Upper lobe of right lung (tissue), 1 donor: ENCODE measurements around the gene ZBTB14. TPM values are rescaled to one million over a fixed set of nuclear protein-coding genes. Genes with fewer than 3 reads are reported as not detected.

Experiments
- ATAC-seq: fragments of 200-7000 bp; cut with Tn5 transposase; one replicate; pipeline ENCODE4 v1.9.1; 2020; ENCODE audit warnings: mild to moderate bottlenecking, moderate library complexity
- DNase-seq: peaks from one replicate; pipeline ENCODE4 v3.0.0-alpha.2; 2020
- H3K27ac ChIP-seq: fragments of 200-600 bp; one replicate; pipeline ENCODE4 v1.8.0; 2022
- H3K27me3 ChIP-seq: fragments of 200-600 bp; one replicate; pipeline ENCODE4 v1.8.0; 2022; ENCODE audit warnings: mild to moderate bottlenecking
- H3K36me3 ChIP-seq: fragments of 200-600 bp; one replicate; pipeline ENCODE4 v1.8.0; 2022
- H3K4me1 ChIP-seq: fragments of 200-600 bp; one replicate; pipeline ENCODE4 v1.8.0; 2022
- H3K4me3 ChIP-seq: fragments of 200-600 bp; one replicate; pipeline ENCODE4 v1.8.0; 2022; ENCODE audit warnings: mild to moderate bottlenecking
- H3K9me3 ChIP-seq: fragments of 200-600 bp; one replicate; pipeline ENCODE4 v1.8.0; 2022
- intact Hi-C: fragments of 100-400 bp; cut with DNase I; formaldehyde crosslinking; loops from one replicate; pipeline ENCODE4 v1.11.0; 2022
- total RNA-seq: library from RNA; stranded (reverse); fragmentation: NEBNext Ultra II Directional; extraction: Animal tissue kit (Norgen Biotek cat#: 25700); gene quantifications from one replicate; pipeline ENCODE4 v1.2.1, GENCODE V29; 2021
- TF ChIP-seq, protein P1 (sequence below): fragments of 200-600 bp; IDR thresholded peaks from one replicate; pipeline ENCODE4 v1.8.0; 2022; ENCODE audit warnings: antibody characterized with exemption
- donor health status: DM: no; HTN: yes; CAD: no; lungs with severe emphysema.

Gene ZBTB14
- total RNA-seq, 1 donor from 2014 or later = 13.4 TPM

DNA sequence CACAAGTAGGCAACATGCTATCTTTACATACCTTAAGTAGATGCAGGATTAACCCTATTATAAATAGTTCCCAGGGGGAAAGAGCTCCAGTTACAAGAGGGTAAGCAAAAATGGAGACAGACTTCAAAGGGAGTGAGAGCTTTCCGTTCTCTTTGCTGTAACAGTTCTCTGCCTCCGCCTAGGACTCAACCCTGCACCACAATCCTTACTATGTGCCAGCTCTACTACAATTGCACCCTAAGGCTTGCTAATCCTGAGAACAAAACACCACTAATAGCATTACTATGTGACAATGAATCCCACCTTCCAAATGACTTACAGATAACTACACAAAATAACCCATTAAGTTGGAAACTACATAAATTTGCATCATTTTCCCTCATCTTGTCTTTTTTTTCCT lies 7.7 kb downstream of the ZBTB14 start:
- no peak overlapping the region for H3K4me3 ChIP-seq
- DNase-seq = no peak
- ATAC-seq = no peak
- no peaks in the 10 kb centered on the region for H3K9me3 ChIP-seq
- H3K27ac ChIP-seq = no peak overlapping the region
- peaks cover 23% of the 10 kb centered on the region for H3K36me3 ChIP-seq
- intact Hi-C loops = no loop called here
- no peaks in the 10 kb centered on the region for H3K27me3 ChIP-seq
- H3K4me1 ChIP-seq = no peaks in the 10 kb centered on the region
- TF ChIP-seq, protein P1, sequence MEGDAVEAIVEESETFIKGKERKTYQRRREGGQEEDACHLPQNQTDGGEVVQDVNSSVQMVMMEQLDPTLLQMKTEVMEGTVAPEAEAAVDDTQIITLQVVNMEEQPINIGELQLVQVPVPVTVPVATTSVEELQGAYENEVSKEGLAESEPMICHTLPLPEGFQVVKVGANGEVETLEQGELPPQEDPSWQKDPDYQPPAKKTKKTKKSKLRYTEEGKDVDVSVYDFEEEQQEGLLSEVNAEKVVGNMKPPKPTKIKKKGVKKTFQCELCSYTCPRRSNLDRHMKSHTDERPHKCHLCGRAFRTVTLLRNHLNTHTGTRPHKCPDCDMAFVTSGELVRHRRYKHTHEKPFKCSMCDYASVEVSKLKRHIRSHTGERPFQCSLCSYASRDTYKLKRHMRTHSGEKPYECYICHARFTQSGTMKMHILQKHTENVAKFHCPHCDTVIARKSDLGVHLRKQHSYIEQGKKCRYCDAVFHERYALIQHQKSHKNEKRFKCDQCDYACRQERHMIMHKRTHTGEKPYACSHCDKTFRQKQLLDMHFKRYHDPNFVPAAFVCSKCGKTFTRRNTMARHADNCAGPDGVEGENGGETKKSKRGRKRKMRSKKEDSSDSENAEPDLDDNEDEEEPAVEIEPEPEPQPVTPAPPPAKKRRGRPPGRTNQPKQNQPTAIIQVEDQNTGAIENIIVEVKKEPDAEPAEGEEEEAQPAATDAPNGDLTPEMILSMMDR = no peak

DNA sequence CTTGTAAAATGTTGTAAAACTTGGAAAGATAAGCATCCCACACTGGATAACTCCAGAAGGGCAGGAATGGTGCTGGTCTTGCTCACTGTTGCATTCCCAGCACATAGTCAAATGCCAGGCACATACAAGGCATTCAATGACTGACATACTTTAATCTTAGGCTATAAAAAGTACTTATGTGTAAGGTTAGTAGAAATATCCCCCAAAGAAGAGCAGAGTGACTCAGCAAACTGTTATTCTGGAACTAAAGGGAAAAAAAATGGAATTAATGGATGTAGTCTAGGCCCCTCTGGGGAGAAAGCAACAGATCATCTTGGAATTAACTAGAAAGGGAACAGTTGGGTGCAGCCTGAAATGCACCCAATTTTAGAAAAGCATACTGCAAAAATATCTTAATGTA lies 9.0 kb downstream of the ZBTB14 start:
- H3K27me3 ChIP-seq = no peaks in the 10 kb centered on the region
- H3K9me3 ChIP-seq = no peaks in the 10 kb centered on the region
- no peak overlapping the region for H3K27ac ChIP-seq
- DNase-seq (no peak), ATAC-seq (no peak)
- no peaks in the 10 kb centered on the region for H3K4me1 ChIP-seq
- no peak overlapping the region for H3K4me3 ChIP-seq
- intact Hi-C loops = no loop called here
- H3K36me3 ChIP-seq = peaks cover 12% of the 10 kb centered on the region
- TF ChIP-seq, protein P1 = no peak

DNA sequence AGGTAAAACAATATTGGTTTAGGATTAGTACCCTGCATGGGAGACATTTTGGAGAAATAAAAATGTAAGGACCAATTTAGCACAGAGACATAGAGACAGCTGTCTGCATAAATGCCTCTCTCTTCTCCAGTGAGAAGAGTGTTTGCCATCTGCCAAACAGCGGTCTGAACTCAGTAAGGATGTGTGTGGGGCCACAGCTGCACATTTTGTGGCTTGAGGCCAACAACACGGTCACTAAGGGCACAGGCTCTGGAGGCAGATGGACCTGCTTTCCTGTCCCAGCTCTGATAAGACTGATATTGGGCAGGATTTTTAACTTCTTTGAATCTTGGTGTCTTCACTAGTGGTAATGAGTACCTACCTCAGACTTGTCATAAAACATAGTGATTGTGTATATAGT lies 10.2 kb downstream of the ZBTB14 start:
- no peak for DNase-seq
- TF ChIP-seq, protein P1 = no peak
- no peak for ATAC-seq
- intact Hi-C loops = no loop called here
- Histone ChIP-seq H3K27ac (no peak overlapping the region), H3K9me3 (no peaks in the 10 kb centered on the region), H3K27me3 (no peaks in the 10 kb centered on the region), H3K4me1 (no peaks in the 10 kb centered on the region), H3K36me3 (no peaks in the 10 kb centered on the region), H3K4me3 (no peak overlapping the region)

DNA sequence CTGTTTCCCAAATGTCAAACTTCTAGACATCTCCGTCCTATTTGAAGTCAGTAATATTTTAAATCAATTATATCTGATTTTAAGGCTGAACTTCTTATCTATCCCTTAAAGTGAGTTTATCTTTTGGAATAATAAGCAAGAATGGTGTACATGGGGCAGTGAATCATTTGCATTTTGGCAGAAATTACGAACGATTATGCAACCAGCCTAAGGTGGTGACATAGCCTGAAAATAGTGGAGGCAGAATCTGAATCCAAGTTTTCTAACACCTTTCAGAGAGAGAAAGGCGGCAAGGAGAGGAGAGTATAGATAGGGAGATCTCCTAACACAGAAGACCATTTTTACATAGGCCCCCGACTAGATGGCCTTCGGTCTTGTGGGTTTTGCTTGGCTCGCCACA lies 10.7 kb downstream of the ZBTB14 start:
- ATAC-seq (no peak), DNase-seq (no peak)
- intact Hi-C loops = no loop called here
- TF ChIP-seq, protein P1 = no peak
- Histone ChIP-seq H3K9me3 (no peaks in the 10 kb centered on the region), H3K36me3 (no peaks in the 10 kb centered on the region), H3K4me3 (no peak overlapping the region), H3K27me3 (no peaks in the 10 kb centered on the region), H3K4me1 (no peaks in the 10 kb centered on the region), H3K27ac (no peak overlapping the region)

DNA sequence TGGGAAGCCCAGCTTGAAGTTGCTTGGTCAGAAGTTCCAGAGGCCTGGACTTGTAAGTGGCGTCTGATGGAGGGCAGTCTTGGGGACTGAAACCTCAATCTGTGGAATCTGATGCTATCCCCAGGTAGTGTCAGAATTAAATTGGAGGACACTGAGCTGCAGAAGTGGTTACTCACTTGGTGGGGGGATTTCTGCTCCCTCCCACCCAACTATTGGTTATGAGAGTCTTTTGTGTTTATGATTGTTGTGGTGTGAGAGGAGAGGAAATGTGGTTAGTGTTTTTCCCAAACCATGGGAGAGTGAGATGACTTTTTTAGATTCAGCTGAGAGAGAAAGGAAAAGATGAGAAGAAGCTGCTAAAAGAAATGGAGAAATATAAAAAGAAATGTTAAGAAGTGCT lies 12.8 kb downstream of the ZBTB14 start:
- DNase-seq = no peak
- no peak for ATAC-seq
- H3K4me3 ChIP-seq = no peak overlapping the region
- H3K36me3 ChIP-seq = no peaks in the 10 kb centered on the region
- TF ChIP-seq, protein P1 = no peak
- intact Hi-C loops = no loop called here
- no peaks in the 10 kb centered on the region for H3K4me1 ChIP-seq
- H3K27ac ChIP-seq = no peak overlapping the region
- no peaks in the 10 kb centered on the region for H3K27me3 ChIP-seq
- H3K9me3 ChIP-seq = no peaks in the 10 kb centered on the region

DNA sequence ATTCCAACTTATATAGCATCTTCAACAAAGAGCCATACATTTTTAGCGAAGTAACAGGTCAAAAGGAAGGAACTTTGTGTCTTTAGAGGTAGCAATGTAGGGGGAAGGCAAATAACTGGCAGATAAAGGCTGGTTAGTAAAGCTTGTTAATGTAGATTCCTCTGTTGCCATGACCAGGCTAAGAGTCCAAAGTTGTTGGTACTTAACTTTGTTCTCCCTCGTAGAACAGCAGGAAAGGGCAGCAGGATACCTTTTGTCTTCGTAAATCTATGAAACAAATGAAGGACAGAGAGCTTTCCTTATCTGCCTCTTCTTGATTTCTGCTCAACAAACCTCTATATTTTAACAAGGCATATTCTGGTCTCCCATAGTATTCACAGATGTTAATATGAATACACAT lies 18.6 kb downstream of the ZBTB14 start:
- ATAC-seq (no peak), DNase-seq (no peak)
- intact Hi-C loops = no loop called here
- H3K4me1 ChIP-seq = no peaks in the 10 kb centered on the region
- H3K27me3 ChIP-seq = no peaks in the 10 kb centered on the region
- H3K4me3 ChIP-seq = no peak overlapping the region
- no peak overlapping the region for H3K27ac ChIP-seq
- no peaks in the 10 kb centered on the region for H3K9me3 ChIP-seq
- TF ChIP-seq, protein P1 = no peak
- no peaks in the 10 kb centered on the region for H3K36me3 ChIP-seq
